Hepatic stellate cell (primary cell): ENCODE data around the gene GADL1.

Experiments
- DNase-seq: peaks from one replicate; pipeline ENCODE4 v3.0.0; 2011; ENCODE audit warnings: low spot score

The GADL1 gene

DNA sequence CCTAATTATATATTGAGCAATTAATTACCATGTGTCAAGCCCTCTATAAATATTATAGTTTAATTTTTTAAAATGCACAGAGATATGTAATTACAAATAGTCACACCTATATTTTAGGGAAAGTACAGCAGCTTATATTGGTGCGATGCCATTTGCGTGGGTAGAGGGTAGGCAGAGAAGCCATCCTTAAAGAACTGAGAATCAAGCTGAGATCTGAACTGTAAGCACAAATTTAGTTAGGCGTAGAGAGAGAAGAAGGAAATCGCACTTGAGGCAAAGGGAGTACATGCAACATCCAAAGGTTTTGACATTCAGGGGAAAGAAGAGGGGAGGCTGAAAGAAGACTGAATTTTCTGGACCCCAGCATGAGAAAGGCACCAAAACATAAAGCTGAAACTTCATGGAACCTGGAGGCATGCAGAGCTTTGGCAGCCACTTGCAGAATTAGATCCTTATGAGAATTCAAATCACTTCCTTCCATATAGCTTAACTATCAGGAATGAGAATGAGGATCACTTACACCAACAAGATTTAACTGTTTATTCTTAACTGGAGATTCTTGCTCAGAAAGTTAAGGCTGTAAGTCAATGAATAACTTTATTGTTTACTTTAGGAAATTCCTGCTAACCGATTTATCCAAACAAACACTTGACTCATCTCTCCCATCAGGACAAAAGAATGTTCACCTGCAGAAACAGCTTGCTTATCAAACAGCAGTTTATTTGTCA, 173.7 kb downstream of the GADL1 start:
- peak; percentile 4 for DNase-seq

DNA sequence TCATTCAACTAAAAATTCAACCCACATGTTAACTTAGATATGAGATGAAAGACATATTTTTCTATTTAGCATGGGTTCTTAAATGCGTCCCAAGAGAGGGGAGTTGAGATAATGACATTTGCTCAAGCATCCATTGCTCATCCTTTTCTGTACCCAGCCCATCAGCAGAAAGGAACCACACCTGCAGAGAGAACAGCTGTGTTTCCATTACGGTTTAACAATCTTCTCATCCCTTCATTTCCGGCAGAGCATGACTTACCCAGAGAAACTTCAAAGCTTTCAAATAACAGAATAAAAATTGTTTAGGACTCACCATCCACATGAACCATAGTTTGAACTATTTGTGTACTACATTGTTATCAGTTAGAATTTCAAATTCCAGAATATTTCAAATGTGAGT, 174.9 kb downstream of the GADL1 start:
- DNase-seq, result no peak

DNA sequence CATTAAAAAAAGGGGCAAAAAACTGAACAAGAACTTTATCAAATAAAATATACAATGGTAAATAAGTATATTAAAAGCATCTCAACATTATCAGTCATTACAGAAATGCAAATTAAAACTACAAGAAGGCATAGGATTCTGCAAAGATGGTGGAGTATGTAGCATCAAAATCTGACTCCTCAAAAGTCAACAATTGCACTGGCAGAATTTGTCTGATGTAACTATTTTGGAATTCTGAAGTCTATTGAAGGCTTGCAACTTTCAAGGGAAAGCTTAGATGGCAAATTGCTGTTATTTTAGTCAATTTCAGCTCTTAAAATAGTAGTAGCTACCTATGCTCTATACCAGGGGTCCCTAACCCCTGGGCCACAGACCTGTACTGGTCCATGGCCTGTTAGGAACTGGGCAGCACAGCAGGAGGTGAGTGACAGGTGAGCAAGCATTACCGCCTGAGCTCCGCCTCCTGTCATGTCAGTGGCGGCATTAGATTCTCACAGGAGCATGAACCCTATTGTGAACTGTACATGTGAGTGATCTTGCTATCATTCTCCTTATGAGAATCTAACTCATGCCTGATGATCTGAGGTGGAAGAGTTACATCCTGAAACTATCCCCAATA, 180.5 kb downstream of the GADL1 start:
- DNase-seq, result no peak

DNA sequence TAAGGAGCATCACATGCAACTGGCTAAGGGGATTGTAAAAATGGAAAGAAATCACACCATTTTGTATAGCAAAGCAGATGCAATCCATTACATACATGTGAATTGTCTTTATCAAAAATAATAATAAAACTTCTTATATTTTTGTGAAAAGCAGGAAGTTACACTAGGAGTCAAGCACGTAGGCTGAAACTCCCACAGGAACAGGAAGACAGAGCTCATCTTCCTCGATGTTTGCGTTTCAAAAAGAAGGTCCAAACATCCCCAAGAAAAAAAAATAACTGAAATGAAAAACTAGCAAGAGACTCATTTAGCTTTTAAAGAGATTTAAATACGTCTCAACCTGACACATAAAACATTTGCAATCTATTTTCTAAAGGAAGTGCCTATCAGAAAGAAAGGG, 181.5 kb downstream of the GADL1 start:
- no peak for DNase-seq

DNA sequence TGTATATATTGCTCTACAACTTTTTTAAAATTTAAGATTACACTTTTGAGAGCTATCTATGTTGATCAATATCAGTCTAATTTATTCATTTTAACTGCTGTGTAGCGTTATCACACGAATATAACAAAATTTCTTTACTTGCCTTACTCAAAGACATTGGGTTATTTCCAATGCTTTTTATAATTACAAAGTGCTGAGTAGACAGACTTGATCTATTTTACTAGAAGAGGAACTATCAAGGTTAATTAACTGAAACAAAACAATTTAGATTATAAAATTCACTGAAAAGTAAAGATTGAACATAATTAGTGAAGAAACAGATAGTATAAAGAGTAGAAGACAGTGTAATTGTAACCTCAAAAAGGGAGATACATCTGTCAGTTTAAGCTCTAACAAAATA, 182.6 kb downstream of the GADL1 start:
- DNase-seq, result no peak

DNA sequence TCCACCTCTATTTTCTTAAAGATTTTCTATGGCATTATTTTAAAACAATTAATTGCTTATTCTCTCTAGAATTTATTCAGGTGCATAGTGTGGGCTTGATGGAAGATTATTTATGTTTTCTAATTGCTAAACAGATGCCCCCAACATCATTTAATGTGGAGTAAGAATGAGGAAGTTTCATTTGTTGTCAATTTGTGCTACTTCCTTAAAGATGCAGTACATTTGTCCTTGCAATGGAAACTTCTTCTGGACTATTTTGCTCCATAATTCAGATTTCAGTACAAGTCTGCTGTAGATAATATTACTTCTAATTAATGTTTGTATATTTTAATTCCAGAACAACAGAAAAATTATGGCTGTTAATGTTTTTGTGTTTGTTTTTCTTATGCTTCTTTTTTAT, 183.3 kb downstream of the GADL1 start:
- no peak for DNase-seq

DNA sequence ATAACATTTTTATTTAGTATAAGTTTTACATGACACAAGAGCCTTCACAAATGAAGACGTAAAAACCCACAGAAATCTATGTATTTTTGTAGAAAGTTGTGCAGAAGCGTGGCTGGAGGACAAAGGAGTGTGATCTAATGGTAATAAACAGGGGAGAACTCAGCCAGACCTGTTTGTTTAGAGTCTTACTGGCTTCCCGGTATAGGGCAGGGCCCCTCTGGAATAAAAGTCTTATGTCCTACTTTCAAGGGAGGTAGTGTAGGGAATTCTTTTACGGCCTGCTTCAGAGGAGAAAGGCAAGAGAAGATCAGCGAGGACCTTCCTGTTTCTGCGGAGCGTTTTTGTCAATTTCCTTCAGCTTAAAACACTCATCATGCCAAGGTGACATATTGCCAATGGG, 184.4 kb downstream of the GADL1 start:
- DNase-seq, result no peak

DNA sequence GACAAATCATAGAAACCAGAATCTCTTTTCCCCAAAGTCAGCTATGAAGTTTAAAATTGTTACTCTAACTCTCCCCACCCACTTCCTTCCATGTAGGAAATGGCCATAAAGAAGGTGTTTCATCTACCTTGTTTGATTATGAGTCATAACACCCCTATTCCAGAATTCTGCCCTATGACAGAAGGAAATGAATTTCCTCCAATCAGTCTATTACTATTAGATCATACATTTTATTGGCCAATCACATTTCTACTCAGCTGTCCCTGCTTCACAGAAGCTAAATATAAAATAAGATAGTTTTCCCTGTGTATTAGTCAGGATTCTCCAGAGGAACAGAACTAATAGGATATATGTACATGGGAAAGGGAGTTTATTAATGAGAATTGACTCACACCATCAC, 186.0 kb downstream of the GADL1 start:
- DNase-seq, result no peak

DNA sequence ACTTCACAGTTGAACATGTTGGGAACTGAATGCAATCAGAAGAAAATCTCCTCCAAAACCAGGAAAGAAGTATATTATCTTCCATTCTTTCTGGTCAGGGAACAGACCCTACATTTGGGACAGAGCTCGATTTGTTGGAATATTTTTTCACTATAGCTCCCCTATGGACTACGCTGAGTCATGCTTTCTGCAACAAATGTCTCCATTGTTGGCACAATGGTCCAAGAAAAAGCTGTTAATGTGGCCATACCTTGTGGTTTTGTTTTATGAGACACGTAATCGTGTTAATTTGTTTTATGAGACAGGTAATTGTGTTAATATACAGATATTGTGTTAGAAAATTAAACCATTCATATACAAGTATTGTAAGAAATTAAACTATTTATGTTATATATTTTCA, 186.6 kb downstream of the GADL1 start:
- DNase-seq, result no peak

DNA sequence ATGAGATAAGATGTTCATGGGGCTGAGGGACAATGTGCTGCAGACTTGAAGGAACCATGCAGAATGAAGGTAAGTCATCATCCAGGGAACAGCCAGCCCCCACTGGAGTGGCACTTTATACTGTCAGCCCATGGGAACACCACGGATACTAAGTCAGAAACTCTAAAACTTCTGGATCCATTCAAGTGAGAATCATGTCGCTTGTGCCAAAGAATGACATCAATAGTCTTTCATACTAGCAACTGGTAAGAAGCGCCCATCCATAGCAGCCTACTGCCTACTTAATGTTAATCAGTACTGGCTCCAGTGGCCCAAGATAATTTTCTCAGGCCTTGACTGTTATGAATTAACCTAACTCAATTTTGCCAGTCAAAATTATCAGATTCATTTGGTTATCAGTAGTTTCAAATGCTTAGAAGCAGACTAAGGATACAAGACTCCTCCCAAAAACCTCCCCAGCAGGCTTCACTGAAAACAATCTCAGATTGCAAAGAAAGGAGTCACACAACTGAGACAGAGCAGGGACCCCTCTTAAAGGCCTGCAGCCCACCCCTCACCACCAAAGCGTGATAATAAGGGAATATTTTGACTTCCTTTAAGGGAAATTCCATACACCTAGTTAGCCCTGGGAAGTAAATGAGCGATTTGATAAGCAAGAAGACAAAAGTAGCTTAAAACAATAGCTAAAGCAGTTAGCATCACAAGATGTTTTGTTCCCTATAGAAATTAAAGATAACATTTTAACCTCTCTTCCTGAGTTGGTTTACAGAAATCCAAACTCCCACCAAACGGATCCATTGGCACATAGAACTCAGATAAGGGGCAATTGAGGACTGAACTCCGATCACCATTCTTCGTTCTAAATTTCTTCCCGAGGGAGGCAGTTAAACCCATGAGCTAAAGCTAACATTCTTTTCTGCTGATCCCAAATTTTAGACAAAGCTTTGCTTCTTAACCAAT, 189.2 kb downstream of the GADL1 start:
- DNase-seq, result no peak

DNA sequence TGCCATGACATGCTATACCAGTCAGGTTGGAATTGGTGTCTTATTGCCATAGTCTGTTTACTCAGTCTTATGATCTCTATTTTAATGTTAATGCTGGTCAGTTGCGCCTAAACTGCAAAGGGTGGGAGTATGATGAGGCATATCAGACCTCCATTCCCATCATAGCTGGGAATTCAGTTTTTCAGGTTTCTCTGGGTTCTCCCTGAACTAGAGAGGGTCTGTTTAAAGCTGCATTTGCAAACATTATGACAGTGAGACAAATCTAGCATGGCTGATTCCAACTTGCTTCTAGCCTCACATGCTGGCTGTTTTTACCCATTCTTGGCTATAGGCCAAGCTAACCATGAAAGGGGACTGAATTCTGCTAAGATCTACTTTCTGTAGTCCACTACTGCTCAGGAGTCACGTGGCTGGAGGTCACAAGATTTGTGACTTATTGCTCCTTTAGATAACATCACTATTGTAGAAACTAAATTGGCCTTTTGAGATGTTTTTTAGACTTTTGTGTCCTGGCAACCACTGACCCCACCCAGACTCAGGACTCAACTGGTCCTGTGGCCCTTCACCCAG, 191.5 kb downstream of the GADL1 start:
- DNase-seq, result no peak

DNA sequence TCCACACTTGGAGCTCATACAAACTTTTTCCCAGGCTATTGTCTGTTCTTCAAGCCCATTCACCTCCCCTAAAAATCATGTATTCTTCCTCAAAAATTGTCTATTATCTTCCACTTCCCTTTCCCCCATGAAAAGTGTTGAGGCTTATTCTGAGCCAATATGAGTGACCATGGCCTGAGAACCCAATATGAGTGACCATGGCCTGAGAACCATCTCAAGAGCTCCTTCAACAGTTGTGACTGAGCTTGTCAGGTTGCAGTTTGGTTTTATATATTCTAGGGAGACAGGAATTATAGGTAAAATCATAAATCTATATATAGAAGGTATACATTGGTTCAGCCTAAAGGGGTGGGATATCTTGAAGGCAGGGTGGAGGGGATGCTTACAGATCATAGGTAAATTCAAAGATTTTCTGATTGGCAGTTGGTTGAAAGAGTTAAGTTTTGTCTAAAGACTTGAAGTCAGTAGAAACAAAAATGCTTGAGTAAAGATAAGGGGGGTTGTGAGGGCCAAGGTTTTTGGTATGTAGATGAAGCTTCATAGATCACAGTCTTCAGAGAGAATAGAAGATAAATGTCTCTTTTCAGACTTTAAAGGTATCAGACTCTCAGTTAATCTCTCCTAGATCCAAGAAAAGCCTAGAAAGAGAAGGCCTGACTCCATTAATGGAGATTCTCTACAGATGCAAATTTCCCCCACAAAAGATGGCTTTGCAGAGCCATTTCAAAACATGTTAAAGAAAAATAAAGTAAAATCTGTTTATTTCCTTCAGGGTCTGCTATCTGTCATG, 192.2 kb downstream of the GADL1 start:
- no peak for DNase-seq

DNA sequence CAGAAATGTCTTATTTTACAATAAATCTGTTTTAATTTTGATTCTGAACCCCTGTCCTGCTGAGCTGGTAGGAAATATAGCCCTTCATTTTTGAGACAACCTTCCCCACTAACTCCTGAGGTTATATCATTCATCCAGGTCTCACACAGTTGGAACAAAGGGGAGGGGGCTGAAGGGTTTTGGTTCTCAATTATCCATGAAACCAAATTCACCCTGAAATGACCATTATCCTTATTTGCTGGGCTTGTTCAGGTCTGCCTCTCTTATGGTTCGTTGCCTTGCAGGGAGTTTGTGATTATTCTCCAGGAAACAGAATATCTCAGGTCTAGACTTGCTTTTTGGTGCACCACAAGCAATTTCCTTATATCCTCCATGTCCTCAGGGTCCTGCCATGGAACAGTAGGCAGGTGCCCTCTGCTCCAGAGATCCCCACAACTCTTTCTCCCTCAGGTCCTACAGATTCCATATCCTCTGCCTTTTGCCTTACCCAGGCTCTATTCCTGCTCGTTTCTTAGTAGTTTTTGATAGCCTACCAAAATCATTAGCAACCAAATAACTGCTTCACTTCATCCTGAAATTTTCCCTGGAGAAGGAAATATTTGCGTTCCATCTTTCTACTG, 193.6 kb downstream of the GADL1 start:
- DNase-seq, result no peak

DNA sequence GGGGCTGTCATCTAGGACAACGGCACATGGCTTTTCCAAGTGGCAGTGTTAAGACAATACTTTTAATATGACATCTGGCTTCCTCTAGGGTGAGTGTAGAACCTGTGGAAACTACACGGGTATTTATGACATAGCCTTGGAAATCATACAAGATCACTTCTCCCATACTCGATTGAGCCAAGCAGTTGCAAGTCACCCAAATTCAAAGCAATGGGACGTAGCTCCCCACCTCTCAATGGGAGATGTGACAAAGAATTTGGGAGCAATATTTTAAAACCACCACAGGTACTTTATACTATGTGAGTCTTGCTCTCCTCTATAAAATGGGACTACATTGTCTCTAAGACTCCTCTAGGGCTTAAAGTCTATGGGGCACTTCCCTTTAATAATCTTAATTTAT, 194.5 kb downstream of the GADL1 start:
- DNase-seq, result no peak

DNA sequence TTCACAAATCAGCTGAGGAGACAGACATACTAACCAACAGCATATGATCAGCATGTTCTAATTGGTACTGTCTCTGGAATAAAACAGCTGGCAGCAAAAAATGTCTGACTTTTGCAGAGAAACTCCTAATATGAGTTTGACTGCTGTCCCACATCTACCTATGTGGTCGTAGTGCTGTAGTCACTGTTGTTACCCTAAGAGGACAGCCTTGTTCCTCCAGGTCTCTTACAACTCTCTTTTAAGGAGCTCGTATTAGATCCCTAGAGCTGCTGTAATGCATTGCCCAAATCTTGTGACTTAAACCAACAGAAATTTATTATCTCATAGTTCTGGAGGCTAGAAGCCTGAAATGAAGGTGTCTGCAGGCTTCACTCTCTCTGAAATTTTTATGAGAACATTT, 195.9 kb downstream of the GADL1 start:
- no peak for DNase-seq

DNA sequence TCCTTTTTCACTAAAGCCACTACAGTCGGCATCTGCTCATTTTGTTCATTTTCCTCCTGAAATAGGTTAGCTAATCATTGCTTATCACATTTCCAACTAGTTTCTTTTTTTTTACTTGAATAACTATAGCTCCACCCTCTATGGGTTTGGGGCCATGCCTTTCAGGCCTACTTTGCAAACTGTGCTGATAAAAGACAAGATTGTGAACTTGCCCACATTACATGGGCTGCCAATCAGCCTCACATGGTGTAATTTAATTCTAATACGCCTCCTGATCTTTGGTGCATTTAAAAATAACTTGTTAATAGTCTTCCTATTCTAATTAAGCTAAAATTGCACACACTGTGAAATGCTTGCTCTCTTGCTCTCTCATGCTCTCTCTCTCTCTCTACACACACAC, 197.6 kb downstream of the GADL1 start:
- no peak for DNase-seq

DNA sequence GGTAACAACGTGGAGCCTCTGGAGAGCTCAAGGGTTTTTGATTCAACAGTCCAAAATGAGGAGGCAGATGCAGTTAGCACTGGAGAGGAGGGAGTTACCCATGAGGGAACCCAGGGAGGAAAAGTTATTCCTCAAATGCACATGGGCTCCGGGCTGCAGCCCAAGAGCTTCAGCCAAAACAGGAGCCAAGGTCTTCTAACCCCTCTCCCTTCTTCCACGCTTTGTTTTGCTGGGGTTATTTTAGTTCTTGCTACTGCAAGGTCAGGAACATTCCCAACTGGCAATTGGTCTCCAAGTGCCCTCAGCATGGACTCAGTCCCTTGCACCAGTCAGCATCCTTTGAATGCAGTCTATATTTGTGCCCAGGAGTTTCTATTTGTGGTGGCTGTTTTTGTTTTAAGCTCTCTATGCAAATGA, 198.1 kb downstream of the GADL1 start:
- DNase-seq, result no peak

DNA sequence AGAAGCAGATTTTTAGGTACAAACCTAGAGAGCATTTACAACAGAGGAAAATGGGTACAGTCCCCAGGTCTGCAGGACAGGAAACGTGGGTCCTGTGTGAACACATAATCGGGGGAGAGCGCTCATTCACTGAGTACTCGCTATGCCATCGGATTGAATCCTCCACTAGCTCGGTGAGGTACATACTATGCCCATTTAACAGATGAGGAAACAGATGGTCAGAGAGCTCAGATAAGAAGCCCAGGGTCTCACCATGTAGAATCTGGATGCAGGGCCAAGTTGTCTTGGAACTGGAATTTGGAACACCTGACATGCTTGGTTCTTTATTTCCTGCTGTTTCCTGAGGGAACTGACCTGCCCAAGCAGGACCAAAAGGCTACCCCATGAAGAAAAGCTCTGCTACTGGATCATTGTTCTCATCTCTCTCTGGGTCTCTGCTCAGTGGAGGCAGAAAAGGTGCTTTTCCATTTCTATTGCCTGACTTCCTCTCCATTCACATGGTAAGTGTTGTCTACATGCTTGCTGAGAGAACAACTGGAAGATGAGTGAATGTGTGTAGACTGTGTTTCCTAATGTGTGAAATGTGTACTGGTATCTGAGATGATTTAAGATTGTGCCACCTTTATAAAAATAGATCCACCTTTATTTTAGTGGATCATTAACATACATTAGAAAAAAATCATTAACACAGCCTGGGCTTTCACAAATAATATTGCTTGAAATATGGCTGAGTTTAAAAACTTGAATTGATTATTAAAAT, 199.0 kb downstream of the GADL1 start:
- no peak for DNase-seq

DNA sequence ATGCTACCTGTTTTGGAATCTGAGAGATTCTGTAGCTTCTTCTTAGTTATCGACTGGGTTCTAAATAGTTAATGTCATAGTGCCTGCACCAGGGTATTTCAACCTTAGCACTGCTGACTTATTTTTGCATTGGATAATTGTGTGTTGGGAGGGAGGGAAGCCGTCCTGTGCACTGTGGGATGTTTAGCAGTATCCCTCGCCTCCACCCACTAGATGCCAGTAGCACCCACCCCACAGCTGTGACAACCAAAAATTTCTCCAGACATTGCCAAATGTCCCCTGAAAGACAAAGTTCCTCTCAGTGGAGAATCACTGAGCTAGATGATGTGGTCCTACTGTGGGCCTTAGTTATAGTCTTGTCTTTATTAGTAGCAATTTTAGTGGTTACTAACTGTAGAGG, 199.8 kb downstream of the GADL1 start:
- no peak for DNase-seq

DNA sequence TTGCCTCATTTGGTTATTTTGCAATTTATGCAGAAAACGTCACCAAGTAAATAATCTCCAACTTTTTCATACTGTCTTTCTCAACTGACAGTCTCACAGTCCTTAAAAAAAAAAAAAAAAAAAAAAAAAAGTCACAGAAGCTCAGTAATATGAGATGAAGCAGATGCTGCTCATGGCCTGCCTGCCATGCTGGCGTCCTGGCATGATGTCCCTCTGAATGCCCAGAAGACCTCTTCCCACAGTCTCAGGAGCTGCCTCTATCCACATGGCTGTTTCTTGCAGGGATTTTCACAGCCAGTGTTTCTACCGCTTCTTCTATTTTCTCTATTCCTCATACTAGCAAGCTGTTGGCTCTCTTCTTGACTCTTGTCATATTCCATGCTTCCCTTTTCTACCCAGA, 200.3 kb downstream of the GADL1 start:
- no peak for DNase-seq
